ENCODE measurements around the gene OSBPL5. TPM values are rescaled to one million over a fixed set of nuclear protein-coding genes. Genes with fewer than 3 reads are reported as not detected.

The OSBPL5 gene
- total RNA-seq, 1 experiment from 2014 or later: 21.1 TPM

GRCh38 chr11:3147257-3147619, 17.9 kb downstream of the OSBPL5 start:
- DNase-seq: no peak
- H3K27me3 ChIP-seq (ENCODE audit: control insufficient read depth, insufficient read depth, low read length): no peaks in the 10 kb centered on the region

GRCh38 chr11:3146612-3147256, 18.4 kb downstream of the OSBPL5 start:
- peak; percentile 71 for DNase-seq
- H3K27me3 ChIP-seq (ENCODE audit: control insufficient read depth, insufficient read depth, low read length): no peaks in the 10 kb centered on the region

More at GRCh38 chr11:3147257-3147619, 17.9 kb downstream of the OSBPL5 start:
- H3K4me3 ChIP-seq (ENCODE audit: insufficient read depth, low read depth, low read length): no peak overlapping the region
- no peaks in the 10 kb centered on the region for H3K36me3 ChIP-seq (replicated peaks; ENCODE audit: control insufficient read depth, insufficient read depth, low read length)

GRCh38 chr11:3145206-3145520, 19.9 kb downstream of the OSBPL5 start:
- no peak overlapping the region for H3K4me3 ChIP-seq (ENCODE audit: insufficient read depth, low read depth, low read length)
- DNase-seq: no peak
- H3K27me3 ChIP-seq (ENCODE audit: control insufficient read depth, insufficient read depth, low read length): no peaks in the 10 kb centered on the region
- H3K36me3 ChIP-seq (replicated peaks; ENCODE audit: control insufficient read depth, insufficient read depth, low read length): no peaks in the 10 kb centered on the region

More at GRCh38 chr11:3146612-3147256, 18.4 kb downstream of the OSBPL5 start:
- Histone ChIP-seq H3K36me3 (replicated peaks; ENCODE audit: control insufficient read depth, insufficient read depth, low read length) (no peaks in the 10 kb centered on the region), H3K4me3 (ENCODE audit: insufficient read depth, low read depth, low read length) (no peak overlapping the region)

DNA sequence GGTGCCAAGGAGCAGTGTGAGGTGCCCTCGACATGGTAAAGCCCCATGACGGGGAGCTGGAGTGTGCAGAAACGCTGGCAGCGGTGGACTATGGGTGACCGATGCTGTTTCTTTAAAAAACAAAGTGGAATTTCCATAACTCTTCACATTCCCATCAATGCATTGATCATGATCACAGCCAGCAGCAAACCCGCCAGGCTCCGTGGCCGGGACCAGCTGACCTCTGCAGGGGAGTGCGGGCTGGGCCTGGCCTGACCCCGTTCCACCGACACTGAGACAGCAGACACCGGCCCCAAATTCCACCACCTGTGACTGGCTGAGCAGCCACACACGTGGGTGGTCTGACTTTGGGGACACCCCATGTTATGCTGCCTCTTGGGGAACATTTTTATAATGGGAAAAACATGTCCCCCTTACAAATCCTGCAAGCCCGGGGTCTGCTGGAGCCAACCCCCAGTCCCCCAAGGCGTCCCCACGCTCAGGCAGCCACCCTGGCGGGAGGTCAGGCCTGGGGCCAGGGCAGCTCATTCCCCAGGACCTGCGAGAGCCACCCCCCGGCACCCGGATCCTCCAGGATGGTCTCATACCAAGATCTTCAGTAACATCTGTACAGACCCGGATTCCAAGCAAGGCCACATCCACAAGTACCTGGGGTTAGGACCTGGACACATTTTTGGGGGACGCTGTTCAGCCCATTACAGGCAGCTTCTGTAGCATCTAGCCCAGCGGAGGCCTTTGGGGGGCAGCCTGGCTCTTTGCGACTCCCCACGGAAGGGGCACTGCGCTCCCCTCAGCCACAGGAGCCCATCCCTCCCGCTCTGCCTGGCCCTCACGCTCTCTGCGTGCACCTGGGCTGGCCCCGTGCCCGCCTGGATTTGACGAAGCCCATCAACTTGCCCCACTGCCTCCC, 20.6 kb downstream of the OSBPL5 start:
- no peak overlapping the region for H3K4me3 ChIP-seq (ENCODE audit: insufficient read depth, low read depth, low read length)
- H3K36me3 ChIP-seq (replicated peaks; ENCODE audit: control insufficient read depth, insufficient read depth, low read length): no peaks in the 10 kb centered on the region
- H3K27me3 ChIP-seq (ENCODE audit: control insufficient read depth, insufficient read depth, low read length): no peaks in the 10 kb centered on the region
- DNase-seq: peak; percentile 70

- H3K27me3 ChIP-seq (ENCODE audit: control insufficient read depth, insufficient read depth, low read length): no peaks in the 10 kb centered on the region
- DNase-seq: no peak
- H3K36me3 ChIP-seq (replicated peaks; ENCODE audit: control insufficient read depth, insufficient read depth, low read length): no peaks in the 10 kb centered on the region
- no peak overlapping the region for H3K4me3 ChIP-seq (ENCODE audit: insufficient read depth, low read depth, low read length)
Measured at GRCh38 chr11:3143136-3143880, 21.8 kb downstream of the OSBPL5 start.

DNA sequence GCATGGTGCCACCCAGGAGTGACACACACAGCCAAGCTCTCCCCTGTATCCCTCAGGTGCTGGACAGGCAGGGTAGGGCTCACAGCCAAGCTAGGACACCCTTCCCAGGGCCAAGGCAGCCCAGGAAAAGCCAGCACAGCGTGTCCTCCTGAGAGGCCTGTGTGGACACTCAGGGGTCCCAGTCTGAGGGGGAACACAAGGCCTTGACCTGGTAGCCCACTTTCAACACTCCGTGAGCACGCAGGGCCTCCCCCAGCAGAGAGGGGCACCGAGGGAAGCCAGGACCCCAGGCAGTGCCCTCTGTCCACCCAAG, 24.9 kb downstream of the OSBPL5 start:
- H3K36me3 ChIP-seq (replicated peaks; ENCODE audit: control insufficient read depth, insufficient read depth, low read length): no peaks in the 10 kb centered on the region
- no peak overlapping the region for H3K4me3 ChIP-seq (ENCODE audit: insufficient read depth, low read depth, low read length)
- no peak for DNase-seq
- H3K27me3 ChIP-seq (ENCODE audit: control insufficient read depth, insufficient read depth, low read length): no peaks in the 10 kb centered on the region

DNA sequence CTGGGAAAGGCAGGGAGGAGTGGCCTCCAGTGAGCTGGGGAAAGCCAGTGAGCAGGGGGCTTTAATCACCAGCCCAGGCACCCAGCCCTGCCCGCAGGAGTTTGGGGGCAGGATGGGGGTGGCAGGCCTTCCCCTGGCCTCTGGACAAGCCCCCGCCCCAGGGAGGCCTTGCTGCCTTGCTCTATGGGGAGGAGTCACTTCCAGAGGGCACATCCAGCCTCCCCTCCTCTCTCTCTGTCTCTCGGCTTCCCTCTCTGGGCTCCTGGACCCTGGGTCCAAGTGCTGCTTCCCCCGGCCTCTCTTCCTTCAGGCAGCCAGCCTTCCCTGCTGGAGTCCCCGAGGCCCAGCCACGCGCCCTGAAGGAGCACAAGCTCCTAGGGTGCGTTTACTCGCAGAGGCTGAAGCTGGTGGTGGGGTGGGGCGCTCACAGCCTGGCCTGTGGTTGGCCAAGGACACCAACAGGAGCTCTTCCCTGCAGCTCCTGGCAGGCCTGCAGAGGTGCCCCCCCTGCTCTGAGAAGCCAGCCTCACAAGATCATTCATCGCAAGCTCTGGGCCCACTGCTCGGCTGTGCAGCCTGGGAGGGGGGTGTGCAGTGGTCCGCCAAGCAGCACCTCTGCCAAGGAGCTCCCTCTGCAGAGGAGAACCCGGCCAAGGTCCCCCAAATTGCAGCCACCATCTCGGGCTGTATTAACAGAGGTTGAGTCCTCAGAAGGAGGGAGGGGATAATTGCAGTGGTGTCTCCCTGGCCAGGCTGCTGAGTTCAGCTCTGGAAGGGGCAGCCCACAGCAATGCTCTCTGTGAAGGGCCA, 25.4 kb downstream of the OSBPL5 start:
- Histone ChIP-seq H3K36me3 (replicated peaks; ENCODE audit: control insufficient read depth, insufficient read depth, low read length) (no peaks in the 10 kb centered on the region), H3K4me3 (ENCODE audit: insufficient read depth, low read depth, low read length) (no peak overlapping the region), H3K27me3 (ENCODE audit: control insufficient read depth, insufficient read depth, low read length) (no peaks in the 10 kb centered on the region)
- DNase-seq: no peak

GRCh38 chr11:3139086-3139440, 26.0 kb downstream of the OSBPL5 start:
- H3K27me3 ChIP-seq (ENCODE audit: control insufficient read depth, insufficient read depth, low read length): no peaks in the 10 kb centered on the region

DNA sequence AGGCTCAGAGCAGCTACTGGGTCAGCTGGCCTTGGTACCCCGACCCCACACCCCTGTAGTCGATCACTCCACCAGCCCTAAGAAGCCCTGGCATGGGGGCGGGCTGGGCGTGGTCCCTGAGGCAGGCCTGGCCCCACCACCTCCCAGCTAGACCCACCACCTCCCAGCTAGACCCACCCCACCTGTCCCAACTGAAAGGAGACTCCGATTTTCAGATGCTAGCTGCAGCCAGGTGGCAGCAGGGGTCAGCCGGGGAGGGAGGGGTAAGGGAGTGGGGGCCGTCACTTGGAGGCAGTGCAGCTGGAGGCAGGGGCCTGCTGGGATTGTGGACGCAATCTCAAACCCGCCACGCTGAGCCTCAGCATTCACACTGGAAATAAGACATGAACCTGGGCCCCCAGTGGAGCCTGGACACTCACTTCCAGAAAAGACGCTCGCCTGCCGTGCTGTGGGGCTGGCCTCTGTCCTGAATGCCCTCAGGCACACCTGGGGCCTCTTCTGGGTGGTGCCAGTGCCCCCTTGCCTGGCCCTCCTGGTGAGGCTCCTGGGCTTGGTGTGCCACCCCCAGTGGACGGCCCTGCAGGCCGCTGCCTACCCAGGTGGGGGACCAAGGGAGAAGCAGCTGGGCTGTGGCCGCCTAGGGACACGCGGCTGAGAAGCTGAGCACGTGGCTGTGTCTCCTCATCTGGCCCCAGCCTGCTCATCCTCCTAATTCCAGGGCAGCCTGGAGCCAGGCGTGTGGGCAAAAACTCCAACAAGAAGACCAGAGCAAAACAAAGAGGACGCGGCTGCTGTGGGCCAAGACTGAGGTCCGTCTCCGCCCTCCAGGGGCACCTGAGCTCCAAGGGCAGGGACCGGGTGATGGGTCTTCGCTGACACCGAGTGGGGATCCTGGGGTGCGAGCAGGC, 26.7 kb downstream of the OSBPL5 start:
- DNase-seq: peak; percentile 92
- Histone ChIP-seq H3K27me3 (ENCODE audit: control insufficient read depth, insufficient read depth, low read length) (no peaks in the 10 kb centered on the region), H3K36me3 (replicated peaks; ENCODE audit: control insufficient read depth, insufficient read depth, low read length) (no peaks in the 10 kb centered on the region), H3K4me3 (ENCODE audit: insufficient read depth, low read depth, low read length) (no peak overlapping the region)

More at GRCh38 chr11:3139086-3139440, 26.0 kb downstream of the OSBPL5 start:
- H3K36me3 ChIP-seq (replicated peaks; ENCODE audit: control insufficient read depth, insufficient read depth, low read length): no peaks in the 10 kb centered on the region
- H3K4me3 ChIP-seq (ENCODE audit: insufficient read depth, low read depth, low read length): no peak overlapping the region
- no peak for DNase-seq

DNA sequence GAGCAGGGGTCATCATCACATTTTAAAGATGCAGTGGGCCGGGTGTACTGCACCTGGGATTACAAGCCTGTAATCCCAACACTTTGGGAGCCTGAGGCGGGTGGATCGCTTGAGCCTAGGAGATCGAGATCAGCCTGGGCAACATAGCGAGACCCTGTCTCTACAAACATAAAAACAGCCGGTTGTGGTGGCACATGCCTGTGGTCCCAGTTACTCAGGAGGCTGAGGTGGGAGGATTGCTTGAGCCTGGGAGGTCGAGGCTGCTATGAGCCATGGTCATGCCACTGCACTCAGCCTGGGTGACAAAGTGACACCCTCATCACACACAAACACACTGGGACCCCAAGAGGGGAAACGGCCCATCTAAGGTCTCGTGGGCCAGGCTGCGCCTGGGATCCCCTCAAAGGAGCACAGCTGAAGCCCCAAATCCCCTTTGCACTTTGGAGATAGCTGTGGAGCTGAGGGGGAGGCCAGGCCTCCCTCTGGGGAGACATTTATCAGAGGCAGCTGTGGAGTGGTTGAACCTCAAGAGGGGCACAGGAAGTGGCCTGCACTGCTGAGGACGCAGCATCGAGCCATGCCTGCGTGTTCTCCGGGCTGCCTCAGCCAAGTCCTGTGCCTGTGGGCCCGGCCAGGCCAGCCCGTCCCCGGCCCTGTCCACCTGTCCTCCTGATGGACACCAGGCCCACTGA, 27.5 kb downstream of the OSBPL5 start:
- Histone ChIP-seq H3K36me3 (replicated peaks; ENCODE audit: control insufficient read depth, insufficient read depth, low read length) (no peaks in the 10 kb centered on the region), H3K4me3 (ENCODE audit: insufficient read depth, low read depth, low read length) (no peak overlapping the region), H3K27me3 (ENCODE audit: control insufficient read depth, insufficient read depth, low read length) (no peaks in the 10 kb centered on the region)
- peak; percentile 26 for DNase-seq

GRCh38 chr11:3136546-3137455, 28.3 kb downstream of the OSBPL5 start:
- Histone ChIP-seq H3K36me3 (replicated peaks; ENCODE audit: control insufficient read depth, insufficient read depth, low read length) (no peaks in the 10 kb centered on the region), H3K4me3 (ENCODE audit: insufficient read depth, low read depth, low read length) (no peak overlapping the region), H3K27me3 (ENCODE audit: control insufficient read depth, insufficient read depth, low read length) (no peaks in the 10 kb centered on the region)
- DNase-seq: peak; percentile 27
